Aorta (tissue), 5 donors: ENCODE data around the gene CASP5. TPM values are rescaled to one million over a fixed set of nuclear protein-coding genes. Genes with fewer than 3 reads are reported as not detected.
A peak's percentile ranks its signal among the peaks of the same experiment; 100 is the strongest.
"Not testable (repeated sequence)": the region's sequence is repeated elsewhere in the genome, so short reads cannot be mapped to it uniquely, and the experiment has no call there.

Experiments
- ATAC-seq: fragments of 200-7000 bp; cut with Tn5 transposase; one replicate; pipeline ENCODE4 v1.9.1; 2022; ENCODE audit warnings: moderate library complexity; ENCODE audit not compliant: low FRiP score
- DNase-seq, 2 donors: peaks; one replicate each; pipeline ENCODE4 v3.0.0-alpha.2; 2020
- H3K27ac ChIP-seq, 2 donors: one replicate each; pipeline ENCODE4 v1.5.1; 2013; ENCODE audit warnings: low read length in 2 of 2, mild to moderate bottlenecking in 2 of 2, moderate library complexity in 2 of 2, control low read depth in 1 of 2, inconsistent platforms in 1 of 2, low read depth in 1 of 2
- H3K27me3 ChIP-seq, 2 donors: one replicate each; pipeline ENCODE4 v1.6.1; 2013; ENCODE audit warnings: control low read depth in 1 of 2, low read length in 1 of 2, mild to moderate bottlenecking in 1 of 2, moderate library complexity in 1 of 2; ENCODE audit not compliant: insufficient read depth in 2 of 2, control insufficient read depth in 1 of 2
- H3K36me3 ChIP-seq, 2 donors: one replicate each; pipeline ENCODE4 v1.6.1; 2013; ENCODE audit warnings: control low read depth in 1 of 2, low read length in 1 of 2, mild to moderate bottlenecking in 1 of 2; ENCODE audit not compliant: insufficient read depth in 2 of 2, control insufficient read depth in 1 of 2
- H3K4me1 ChIP-seq, 2 donors: one replicate each; pipeline ENCODE4 v1.6.1; 2013; ENCODE audit warnings: low read length in 2 of 2, control low read depth in 1 of 2, mild to moderate bottlenecking in 1 of 2, moderate library complexity in 1 of 2; ENCODE audit not compliant: insufficient read depth in 2 of 2, control insufficient read depth in 1 of 2
- H3K4me3 ChIP-seq, 2 donors: one replicate each; pipeline ENCODE4 v1.5.1; 2013; ENCODE audit warnings: low read length in 2 of 2, control low read depth in 1 of 2, mild to moderate bottlenecking in 1 of 2
- H3K9me3 ChIP-seq: one replicate; pipeline ENCODE4 v1.6.1; 2013; ENCODE audit warnings: mild to moderate bottlenecking, low read length; ENCODE audit not compliant: control insufficient read depth
- WGBS, 2 donors: extraction: QIAGEN DNeasy Blood & Tissue Kit; methylation state at CpG; one replicate each; pipeline ENCODE4 v1.1.7; 2013; 5-methylcytosine and 5-hydroxymethylcytosine counted together
- intact Hi-C, 2 donors: fragments of 100-400 bp; cut with DNase I; formaldehyde crosslinking; loops; one replicate each; pipeline versions ENCODE4 v1.14.2 to v1.15.0; 2022
- polyA plus RNA-seq, 2 donors: library from polyadenylated mRNA; stranded (reverse); fragments of 200-250 nt; gene quantifications; one replicate each; pipeline ENCODE4 v1.2.3, GENCODE V29; 2013
- total RNA-seq, 2 donors: library from RNA; stranded (reverse); fragmentation: NEBNext Ultra II Directional; extraction: Animal tissue kit (Norgen Biotek cat#: 25700); gene quantifications; one replicate each; pipeline ENCODE4 v1.2.1, GENCODE V29; 2021
- donor health status: healthy with polysubstance abuse.
- donor health status: Bipolar disorder and iron deficiency.
- donor health status: DM: no; HTN: no; CAD: no.
- donor health status: DM: no; HTN: no; CAD: no.
- donor health status: DM: yes; HTN: yes; CAD: no.

CASP5 gene
- total and polyA plus RNA-seq, 4 donors, result 0.88 to 2.0 (median 0.88) TPM; not detected in 1

DNA sequence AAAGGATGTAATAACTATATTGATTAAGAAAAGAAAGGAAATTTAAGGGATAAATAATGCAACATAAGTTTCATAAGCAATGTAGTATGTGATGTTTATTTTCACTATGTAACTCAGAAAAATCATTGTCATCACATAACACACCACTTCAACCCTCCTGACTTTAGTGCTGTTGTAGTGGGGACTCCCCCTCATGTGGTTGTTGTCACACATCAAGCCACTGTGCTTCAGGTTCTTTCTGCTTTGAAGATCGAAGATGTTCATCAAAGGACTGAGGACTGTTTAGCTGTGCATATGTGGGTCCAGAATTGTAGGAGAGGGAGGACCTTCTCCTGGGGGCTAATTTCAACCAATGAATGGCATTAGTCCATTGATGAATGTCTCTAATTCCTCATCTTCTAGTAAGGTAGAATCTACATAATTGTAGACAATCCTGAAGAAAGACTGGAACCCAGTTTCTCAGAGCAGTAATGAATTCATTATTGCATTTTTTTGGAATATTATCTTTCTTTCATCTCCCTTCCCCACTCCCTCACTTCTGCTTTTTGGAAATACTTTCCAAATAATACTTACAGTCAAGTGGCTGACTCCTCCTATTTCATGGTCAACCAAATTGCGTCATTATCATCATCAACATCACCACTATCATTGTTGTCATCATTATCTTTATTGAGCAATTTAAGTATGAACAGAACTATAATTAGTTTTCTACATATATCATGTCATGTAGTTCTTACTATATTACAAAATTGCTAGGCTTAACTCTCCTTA, 31.9 kb upstream of the CASP5 start:
- H3K4me1 ChIP-seq, result no peaks in the 10 kb centered on the region
- DNase-seq (no peak), ATAC-seq (no peak)
- no peaks in the 10 kb centered on the region for H3K36me3 ChIP-seq
- intact Hi-C loops, result no loop called here
- no peak overlapping the region for H3K27ac ChIP-seq
- no peak overlapping the region for H3K4me3 ChIP-seq
- no peaks in the 10 kb centered on the region for H3K27me3 ChIP-seq
- no peaks in the 10 kb centered on the region for H3K9me3 ChIP-seq
- 46 to 96% methylated on average over 2 of the region's 2 CpGs for WGBS, 2 donors

DNA sequence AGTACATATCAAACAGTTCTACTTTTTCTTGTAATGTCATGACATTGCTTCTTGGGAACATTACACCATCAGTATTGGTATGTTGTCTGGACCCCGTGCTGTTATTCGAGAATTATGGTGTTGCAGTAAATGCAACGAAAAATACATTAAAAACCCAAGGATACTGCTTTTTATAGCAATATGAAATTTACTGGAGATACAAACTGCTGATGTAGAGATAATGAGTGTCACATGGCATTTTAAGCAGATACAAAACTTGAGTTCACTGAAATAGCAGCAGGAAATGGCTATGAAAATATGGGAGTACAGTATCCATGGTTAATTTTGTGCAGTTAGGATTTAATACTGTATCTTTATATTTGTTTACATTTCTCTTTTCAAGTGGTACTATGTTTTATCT, 29.5 kb upstream of the CASP5 start:
- no peaks in the 10 kb centered on the region for H3K27me3 ChIP-seq
- no peak for DNase-seq
- H3K9me3 ChIP-seq, result no peaks in the 10 kb centered on the region
- intact Hi-C loops, result no loop called here
- H3K36me3 ChIP-seq, result no peaks in the 10 kb centered on the region
- WGBS, 2 donors, result 66 to 75% methylated on average over 3 of the region's 3 CpGs
- no peak overlapping the region for H3K4me3 ChIP-seq
- H3K4me1 ChIP-seq, result no peaks in the 10 kb centered on the region
- no peak overlapping the region for H3K27ac ChIP-seq
- no peak for ATAC-seq

DNA sequence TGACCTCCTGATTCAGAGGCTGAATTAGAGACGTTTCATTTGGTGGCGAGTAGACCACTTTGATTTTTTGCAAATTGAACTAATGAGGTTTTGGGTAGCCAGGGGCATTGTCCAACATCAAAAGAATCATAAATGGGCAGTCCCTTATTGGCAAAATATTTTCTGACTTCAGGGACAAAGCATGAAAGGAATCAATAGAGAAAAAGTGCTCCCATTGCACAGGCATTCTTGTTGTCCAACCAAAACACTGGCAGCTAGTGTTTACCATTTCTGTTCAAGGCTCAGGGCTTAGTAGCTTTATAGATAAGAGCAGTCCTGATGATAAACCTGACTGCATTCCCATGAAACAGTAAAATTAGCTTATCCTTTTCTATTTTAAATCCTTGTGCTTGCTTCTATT, 28.6 kb upstream of the CASP5 start:
- Histone ChIP-seq H3K27me3 (no peaks in the 10 kb centered on the region), H3K4me3 (no peak overlapping the region), H3K36me3 (no peaks in the 10 kb centered on the region), H3K9me3 (no peaks in the 10 kb centered on the region), H3K27ac (no peak overlapping the region), H3K4me1 (no peaks in the 10 kb centered on the region)
- intact Hi-C loops, result no loop called here
- ATAC-seq, result no peak
- 61 to 79% methylated on average over 2 of the region's 2 CpGs for WGBS, 2 donors
- no peak for DNase-seq

DNA sequence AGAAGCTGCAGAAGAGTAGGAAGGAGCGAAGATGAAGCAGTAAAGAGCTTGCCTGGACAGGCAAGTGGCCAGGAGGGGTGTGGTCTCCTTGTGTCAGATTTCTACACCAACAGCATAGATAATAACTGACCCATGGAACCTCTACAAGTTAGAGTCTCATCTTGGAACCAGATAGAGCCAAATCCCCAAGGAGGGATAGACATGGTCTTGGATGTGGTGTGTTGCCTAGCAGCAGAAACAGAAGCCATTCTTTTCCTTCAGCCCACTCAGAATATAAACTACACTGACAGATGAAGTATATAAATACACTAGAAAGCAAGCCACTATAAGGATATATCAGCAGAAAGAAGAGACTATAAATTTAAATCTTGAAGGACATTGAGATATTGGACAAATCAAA, 26.5 kb upstream of the CASP5 start:
- Histone ChIP-seq H3K36me3 (no peaks in the 10 kb centered on the region), H3K27me3 (no peaks in the 10 kb centered on the region), H3K9me3 (no peaks in the 10 kb centered on the region), H3K27ac (no peak overlapping the region), H3K4me1 (no peaks in the 10 kb centered on the region), H3K4me3 (no peak overlapping the region)
- no peak for DNase-seq
- no peak for ATAC-seq
- intact Hi-C loops, result no loop called here
- WGBS, 2 donors, result 95 to 98% methylated on average over 1 of the region's 1 CpG

DNA sequence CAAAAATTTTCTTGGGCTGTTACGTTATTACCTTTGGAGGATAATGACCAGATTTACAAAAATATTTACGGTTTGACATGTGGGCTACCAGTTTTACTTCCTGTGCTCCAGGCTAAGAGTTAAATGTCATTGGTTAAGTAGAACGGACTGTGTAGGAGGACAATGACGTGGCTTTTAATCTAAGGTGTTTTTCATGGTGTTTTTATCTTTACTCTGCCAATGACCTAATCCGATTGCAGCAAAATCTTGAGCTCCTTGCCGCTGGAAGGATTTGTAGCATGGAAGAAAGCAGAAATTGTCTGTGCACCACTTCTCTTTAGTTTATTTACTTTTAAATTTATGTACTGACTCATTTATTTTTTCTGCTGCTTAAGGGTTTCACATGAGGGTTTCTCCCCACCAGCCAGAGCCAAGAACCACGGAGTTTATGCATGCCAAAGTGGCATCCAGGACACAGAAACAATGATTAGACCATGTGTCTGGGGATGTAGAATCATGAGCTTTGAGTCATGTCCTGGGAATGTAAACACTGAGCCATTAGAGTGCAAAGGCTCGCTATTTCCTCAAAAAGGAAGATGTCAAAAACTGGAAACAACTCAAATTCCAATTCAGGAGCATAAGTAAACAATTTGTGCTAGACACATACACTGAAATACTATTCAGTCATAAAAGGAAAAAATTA, 24.1 kb upstream of the CASP5 start:
- ATAC-seq (no peak), DNase-seq (peak in 1 of 2 donors; percentile 50)
- Histone ChIP-seq H3K4me3 (no peak overlapping the region), H3K36me3 (no peaks in the 10 kb centered on the region), H3K27ac (no peak overlapping the region), H3K4me1 (no peaks in the 10 kb centered on the region), H3K27me3 (no peaks in the 10 kb centered on the region), H3K9me3 (no peaks in the 10 kb centered on the region)
- WGBS, 2 donors, result 33 to 37% methylated on average over 8 of the region's 8 CpGs
- intact Hi-C loops, result no loop called here

DNA sequence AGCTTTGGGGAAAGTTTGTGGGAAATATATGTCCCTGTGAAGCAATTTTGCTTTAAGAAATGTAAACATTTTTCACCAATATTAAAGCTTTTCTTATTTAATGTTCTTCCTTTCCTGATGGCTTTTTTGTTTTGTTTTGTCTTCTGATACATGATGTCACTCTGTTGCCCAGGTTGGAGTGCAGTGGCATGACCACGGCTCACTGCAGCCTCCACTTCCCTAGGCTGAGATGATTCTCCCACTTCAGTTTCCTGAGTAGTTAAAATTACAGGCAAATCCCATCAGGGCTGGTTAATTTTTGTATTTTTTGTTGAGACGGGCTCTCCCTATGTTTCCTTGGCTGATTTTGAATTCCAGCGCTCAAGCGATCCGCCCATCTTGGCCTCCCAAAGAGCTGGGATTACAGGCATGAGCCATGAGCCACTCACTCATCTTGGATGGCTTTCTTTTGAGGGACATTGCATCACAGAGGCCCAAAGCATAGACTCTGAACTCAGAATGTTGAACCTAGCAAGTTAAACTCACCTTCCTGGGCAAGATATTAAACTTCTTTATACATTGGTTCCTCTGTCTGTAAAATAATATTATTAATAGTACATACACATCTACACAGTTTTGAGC, 22.8 kb upstream of the CASP5 start:
- H3K27ac ChIP-seq, result no peak overlapping the region
- ATAC-seq (no peak), DNase-seq (no peak)
- no peaks in the 10 kb centered on the region for H3K36me3 ChIP-seq
- WGBS, 2 donors, result 96% methylated on average over 5 of the region's 5 CpGs
- no peaks in the 10 kb centered on the region for H3K9me3 ChIP-seq
- H3K27me3 ChIP-seq, result no peaks in the 10 kb centered on the region
- H3K4me1 ChIP-seq, result no peaks in the 10 kb centered on the region
- no peak overlapping the region for H3K4me3 ChIP-seq
- intact Hi-C loops, result no loop called here

DNA sequence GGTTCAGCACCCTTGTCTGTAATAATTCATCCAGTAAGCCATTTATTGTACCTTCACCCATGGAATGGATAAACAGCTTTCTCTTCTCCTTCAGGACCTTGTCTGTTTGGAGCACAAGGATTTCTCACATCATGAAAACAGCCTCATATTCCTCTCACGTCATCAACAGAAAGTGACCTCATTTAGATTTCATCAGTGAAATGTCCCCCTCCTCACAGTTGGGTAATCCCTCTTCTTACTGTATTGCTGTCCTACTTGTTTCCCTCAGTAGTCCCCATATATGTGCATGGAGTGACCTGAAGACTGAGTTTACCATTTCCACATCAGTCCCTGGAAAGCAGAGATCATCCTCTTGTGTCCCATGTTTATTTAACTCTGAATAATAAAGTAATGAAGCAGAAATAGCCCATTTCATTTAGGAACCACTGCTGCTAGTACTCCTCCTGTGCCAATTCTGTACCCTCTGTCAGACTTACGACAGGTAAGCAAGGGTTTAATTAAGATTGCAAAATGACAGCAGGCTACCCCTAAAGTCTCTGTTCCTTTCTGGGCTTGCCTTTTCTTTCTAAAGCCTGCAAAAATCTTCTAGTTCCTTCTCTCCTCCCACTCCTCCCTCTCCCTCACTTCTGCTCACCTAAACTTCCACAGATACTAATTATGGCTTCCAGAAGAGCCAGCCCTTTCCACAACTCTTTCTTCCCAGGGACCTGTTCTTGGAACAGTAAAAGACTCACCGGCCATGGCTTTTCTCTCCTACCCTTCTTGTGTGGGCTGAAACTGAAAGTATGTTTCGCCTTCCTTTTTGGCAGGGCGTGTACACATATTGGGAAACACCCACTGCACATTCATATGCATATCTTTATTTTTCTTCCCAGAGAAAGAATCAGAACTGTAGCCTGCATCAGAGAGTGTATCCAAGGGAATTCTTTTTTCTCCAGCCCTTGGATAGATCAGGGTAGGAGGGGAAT, 21.9 kb upstream of the CASP5 start, which contains the start of gene CARD16:
TSS of gene CARD16 (minus strand) at position 779 of the 968 bp plus-strand sequence. CDS start at position 741, 38 bp downstream.
- H3K4me3 ChIP-seq, H3K27me3 ChIP-seq, H3K36me3 ChIP-seq, DNase-seq, H3K9me3 ChIP-seq, H3K27ac ChIP-seq, H3K4me1 ChIP-seq, intact Hi-C loops: not testable (repeated sequence)
- ATAC-seq, result peak; percentile 53
- WGBS, 2 donors, result 51 to 54% methylated on average over 5 of the region's 5 CpGs

DNA sequence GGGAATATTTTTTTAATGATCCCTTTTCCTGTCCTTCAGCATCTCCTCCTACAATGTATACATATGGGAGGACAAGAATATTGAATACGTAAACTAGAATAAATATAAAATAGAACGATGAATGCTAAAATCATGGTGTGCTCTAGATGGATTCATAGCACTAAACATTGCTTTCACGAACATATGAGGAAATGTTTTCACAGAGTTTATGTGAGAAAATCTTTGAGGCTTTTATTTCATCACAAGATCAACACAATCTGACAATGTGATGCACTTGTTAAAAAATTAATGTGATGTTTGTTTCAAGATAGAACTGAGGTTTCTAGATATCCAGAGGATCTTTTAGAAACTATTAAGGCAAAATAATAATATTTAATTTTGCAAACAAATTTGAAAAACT, 19.2 kb upstream of the CASP5 start:
- Histone ChIP-seq H3K9me3 (no peaks in the 10 kb centered on the region), H3K4me3 (no peak overlapping the region), H3K27ac (no peak overlapping the region), H3K4me1 (no peaks in the 10 kb centered on the region), H3K27me3 (no peaks in the 10 kb centered on the region), H3K36me3 (no peaks in the 10 kb centered on the region)
- intact Hi-C loops, result no loop called here
- DNase-seq (no peak), ATAC-seq (no peak)
- 86 to 89% methylated on average over 3 of the region's 3 CpGs for WGBS, 2 donors
